D721Med (cell line): ENCODE data around the gene S100A6.
"Not testable (repeated sequence)": the region's sequence is repeated elsewhere in the genome, so short reads cannot be mapped to it uniquely, and the experiment has no call there.

Experiments used
- DNase-seq: peaks from one replicate; pipeline ENCODE4 v3.0.0; 2011; ENCODE audit warnings: low spot score; ENCODE audit not compliant: insufficient read length
- FAIRE-seq: peaks from 2 replicates; lab custom pipeline; 2011; peaks lifted over from hg19 to GRCh38; lab: Jason Lieb, UNC
- TF ChIP-seq, protein P1 (sequence below): IDR thresholded peaks from 2 replicates; pipeline ENCODE4 v1.5.1; 2012; ENCODE audit warnings: mild to moderate bottlenecking, control low read depth; ENCODE audit not compliant: insufficient read depth; ENCODE audit errors: missing control alignments

Gene S100A6

DNA sequence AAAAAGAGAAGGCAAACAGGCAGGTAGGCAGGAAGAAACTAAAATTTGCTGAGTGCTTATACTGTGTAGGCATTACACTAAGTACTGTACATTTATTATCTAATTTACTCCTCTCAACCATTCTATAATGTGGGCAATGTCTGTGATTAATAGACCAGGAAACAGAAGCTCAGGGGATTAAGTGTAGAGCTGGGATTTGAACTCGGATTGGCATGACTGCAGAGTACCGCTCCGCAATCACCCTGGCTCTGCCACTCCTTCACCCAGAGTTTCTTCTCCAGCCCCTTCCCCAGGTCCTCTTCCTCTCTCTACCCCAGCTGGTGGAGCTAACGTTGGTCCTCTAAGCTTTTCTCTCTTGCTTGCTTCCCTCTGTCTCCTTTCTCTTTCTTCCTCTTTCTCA is 41.3 kb upstream of the S100A6 start:
- FAIRE-seq, result peak; percentile 75
- TF ChIP-seq, protein P1, sequence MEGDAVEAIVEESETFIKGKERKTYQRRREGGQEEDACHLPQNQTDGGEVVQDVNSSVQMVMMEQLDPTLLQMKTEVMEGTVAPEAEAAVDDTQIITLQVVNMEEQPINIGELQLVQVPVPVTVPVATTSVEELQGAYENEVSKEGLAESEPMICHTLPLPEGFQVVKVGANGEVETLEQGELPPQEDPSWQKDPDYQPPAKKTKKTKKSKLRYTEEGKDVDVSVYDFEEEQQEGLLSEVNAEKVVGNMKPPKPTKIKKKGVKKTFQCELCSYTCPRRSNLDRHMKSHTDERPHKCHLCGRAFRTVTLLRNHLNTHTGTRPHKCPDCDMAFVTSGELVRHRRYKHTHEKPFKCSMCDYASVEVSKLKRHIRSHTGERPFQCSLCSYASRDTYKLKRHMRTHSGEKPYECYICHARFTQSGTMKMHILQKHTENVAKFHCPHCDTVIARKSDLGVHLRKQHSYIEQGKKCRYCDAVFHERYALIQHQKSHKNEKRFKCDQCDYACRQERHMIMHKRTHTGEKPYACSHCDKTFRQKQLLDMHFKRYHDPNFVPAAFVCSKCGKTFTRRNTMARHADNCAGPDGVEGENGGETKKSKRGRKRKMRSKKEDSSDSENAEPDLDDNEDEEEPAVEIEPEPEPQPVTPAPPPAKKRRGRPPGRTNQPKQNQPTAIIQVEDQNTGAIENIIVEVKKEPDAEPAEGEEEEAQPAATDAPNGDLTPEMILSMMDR, result no peak
- no peak for DNase-seq

DNA sequence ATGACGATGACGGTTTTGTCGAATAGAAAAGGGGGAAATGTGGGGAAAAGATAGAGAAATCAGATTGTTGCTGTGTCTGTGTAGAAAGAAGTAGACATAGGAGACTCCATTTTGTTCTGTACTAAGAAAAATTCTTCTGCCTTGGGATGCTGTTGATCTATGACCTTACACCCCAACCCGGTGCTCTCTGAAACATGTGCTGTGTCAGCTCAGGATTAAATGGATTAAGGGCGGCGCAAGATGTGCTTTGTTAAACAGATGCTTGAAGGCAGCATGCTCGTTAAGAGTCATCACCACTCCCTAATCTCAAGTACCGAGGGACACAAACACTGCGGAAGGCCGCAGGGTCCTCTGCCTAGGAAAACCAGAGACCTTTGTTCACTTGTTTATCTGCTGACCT is 39.7 kb upstream of the S100A6 start:
- not testable (repeated sequence) for DNase-seq, FAIRE-seq

DNA sequence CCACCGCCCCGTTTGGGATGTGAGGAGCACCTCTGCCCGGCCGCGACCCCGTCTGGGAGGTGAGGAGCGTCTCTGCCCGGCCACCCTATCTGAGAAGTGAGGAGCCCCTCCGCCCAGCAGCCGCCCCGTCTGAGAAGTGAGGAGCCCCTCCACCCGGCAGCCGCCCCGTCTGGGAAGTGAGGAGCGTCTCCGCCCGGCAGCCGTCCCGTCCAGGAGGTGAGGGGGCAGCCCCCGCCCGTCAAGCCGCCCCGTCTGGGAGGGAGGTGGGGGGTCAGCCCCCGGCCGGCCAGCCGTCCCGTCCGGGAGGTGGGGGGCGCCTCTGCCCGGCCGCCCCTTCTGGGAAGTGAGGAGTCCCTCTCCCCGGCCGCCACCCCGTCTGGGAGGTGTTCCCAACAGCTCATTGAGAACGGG is 39.3 kb upstream of the S100A6 start:
- FAIRE-seq, DNase-seq: not testable (repeated sequence)

DNA sequence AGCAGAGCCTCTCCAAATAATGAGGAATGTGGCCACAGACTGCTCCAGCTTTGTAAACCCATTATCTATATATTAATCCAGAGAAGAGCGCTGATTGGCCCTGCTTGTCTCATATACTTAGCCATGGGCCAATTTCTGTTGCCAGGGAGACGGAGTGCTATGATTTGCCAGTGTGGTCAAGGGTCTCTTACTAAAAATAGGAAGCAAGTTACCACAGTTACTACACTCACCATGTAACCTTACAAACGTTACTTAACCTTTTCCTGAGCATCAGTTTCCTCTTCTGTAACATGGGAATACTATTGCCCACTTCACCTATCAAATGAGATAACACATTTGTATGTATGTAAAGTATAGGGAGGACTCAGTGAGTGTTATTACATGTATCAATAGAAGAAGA is 37.6 kb upstream of the S100A6 start:
- FAIRE-seq (no peak), DNase-seq (no peak)
- TF ChIP-seq, protein P1, result no peak

DNA sequence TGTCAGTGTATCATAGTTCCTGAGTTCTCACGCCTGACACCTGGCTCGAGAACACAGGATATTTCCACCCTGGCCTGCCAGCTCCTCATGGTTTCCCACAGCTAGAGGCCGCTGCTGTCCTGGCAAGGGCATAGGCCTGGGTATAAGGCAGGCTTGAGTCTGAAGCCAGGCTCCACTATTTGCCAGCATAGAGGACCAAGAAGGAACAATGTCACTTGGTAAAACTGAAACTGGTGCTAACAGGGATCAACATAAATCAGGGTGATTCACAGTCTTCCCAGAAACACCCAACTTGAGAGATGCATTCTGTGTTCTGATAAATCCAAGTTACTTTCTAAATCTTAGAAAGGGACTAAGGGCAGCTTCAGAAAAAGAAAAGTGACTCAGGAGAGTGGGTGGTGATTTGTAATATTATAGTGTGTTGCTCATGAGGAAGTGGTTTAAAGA is 36.8 kb upstream of the S100A6 start:
- FAIRE-seq (no peak), DNase-seq (no peak)
- TF ChIP-seq, protein P1, result peak; percentile 96

DNA sequence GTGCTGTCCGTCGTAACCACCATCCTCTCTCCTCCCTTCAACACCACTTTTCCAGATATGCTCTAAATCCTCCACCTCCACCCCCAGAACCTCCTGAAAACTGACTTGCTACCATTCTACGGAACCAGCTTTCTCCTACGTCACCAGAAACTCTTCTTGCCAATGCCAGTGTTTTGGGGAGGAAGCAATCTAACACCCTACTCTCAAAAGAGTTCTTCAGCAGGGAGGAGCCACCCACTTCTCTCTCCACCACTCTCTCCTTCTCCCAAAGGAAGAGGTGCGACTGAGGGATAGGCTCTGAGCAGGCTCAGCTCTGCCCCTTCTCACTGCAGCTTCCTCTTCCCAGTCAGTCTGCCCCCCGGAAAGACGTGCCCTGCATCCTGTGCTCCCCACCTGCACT is 35.9 kb upstream of the S100A6 start:
- no peak for DNase-seq
- FAIRE-seq, result no peak
- TF ChIP-seq, protein P1, result no peak

DNA sequence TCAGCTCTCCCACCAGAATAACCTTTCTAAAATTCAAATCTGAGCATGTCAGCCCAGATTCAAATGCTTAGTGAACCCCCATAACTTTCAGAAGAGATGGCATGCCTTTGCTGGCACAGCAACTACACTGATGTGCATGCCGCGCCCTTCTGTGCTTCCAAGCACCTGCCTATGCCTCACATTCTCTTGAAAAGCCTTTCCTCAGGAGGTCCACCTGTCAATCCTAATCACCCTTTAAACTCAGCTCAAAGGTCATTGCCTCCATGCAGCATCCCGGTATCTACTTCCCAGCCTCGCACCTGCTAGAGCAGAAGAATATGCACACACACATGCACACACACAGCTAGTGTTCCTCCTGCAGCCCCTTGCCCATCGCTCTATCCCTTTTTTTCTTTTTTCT is 35.1 kb upstream of the S100A6 start:
- TF ChIP-seq, protein P1, result no peak
- no peak for DNase-seq
- FAIRE-seq, result no peak

DNA sequence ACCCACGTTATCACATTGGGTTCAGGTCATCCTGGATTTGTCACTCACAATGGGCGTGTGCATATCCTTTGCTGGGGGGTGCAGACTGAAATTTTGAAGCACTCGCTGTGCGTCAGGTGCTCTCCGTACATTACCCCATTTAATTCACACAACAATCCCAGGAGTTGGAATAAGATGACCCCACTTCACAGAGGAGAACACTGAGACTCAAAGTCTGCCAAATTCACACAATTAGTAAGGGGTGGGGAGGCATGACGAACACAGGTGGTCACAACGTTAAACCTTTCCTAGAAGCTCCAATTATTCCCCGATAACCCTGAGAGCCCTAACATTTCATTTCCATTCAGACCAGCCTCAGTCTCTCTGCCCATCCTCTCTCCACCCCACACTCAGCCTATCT is 33.7 kb upstream of the S100A6 start:
- DNase-seq (no peak), FAIRE-seq (no peak)
- TF ChIP-seq, protein P1, result no peak
